H9 (cell line): ENCODE results near the gene MMP24OS. TPM values are rescaled to one million over a fixed set of nuclear protein-coding genes. Genes with fewer than 3 reads are reported as not detected.

Experiments used
- DNase-seq: peaks from one replicate; pipeline ENCODE4 v3.0.0-alpha.2; 2017
- H2AFZ ChIP-seq: one replicate; pipeline ENCODE4 v1.6.1; 2013; ENCODE audit warnings: mild to moderate bottlenecking, low read length, control low read depth, moderate library complexity
- H2AK5ac ChIP-seq: 2 replicates; pipeline ENCODE4 v1.6.1; 2013; ENCODE audit warnings: low read length, control low read depth, mixed read lengths; ENCODE audit not compliant: insufficient read length
- H2BK120ac ChIP-seq: one replicate; pipeline ENCODE4 v1.6.1; 2013; ENCODE audit warnings: low read depth, mild to moderate bottlenecking, low read length, control low read depth, inconsistent platforms; ENCODE audit not compliant: poor library complexity, severe bottlenecking
- H2BK12ac ChIP-seq: 2 replicates; pipeline ENCODE4 v1.6.1; 2013; ENCODE audit warnings: low read length, control low read depth, mixed read lengths, low read depth; ENCODE audit not compliant: insufficient read length
- H2BK15ac ChIP-seq: 2 replicates; pipeline ENCODE4 v1.6.1; 2013; ENCODE audit warnings: low read depth, low read length, control low read depth
- H2BK20ac ChIP-seq: one replicate; pipeline ENCODE4 v1.6.1; 2013; ENCODE audit warnings: low read depth, mild to moderate bottlenecking, low read length, control low read depth, inconsistent platforms; ENCODE audit not compliant: poor library complexity, severe bottlenecking
- H2BK5ac ChIP-seq: 2 replicates; pipeline ENCODE4 v1.6.1; 2013; ENCODE audit warnings: low read length, control low read depth, mixed read lengths; ENCODE audit not compliant: insufficient read length
- H3K14ac ChIP-seq: 2 replicates; pipeline ENCODE4 v1.6.1; 2013; ENCODE audit warnings: low read length, control low read depth; ENCODE audit not compliant: insufficient read depth
- H3K18ac ChIP-seq: 2 replicates; pipeline ENCODE4 v1.6.1; 2013; ENCODE audit warnings: low read depth, mild to moderate bottlenecking, mixed read lengths, low read length, control low read depth; ENCODE audit not compliant: insufficient read length
- H3K23ac ChIP-seq: 2 replicates; pipeline ENCODE4 v1.6.1; 2013; ENCODE audit warnings: low read length, control low read depth, mixed read lengths, low read depth; ENCODE audit not compliant: insufficient read length
- H3K23me2 ChIP-seq: 2 replicates; pipeline ENCODE4 v1.6.1; 2013; ENCODE audit warnings: low read depth, mild to moderate bottlenecking, mixed read lengths, low read length, control low read depth; ENCODE audit not compliant: insufficient read length, poor library complexity, severe bottlenecking
- H3K27ac ChIP-seq: 2 replicates; pipeline ENCODE4 v1.5.1; 2013; ENCODE audit warnings: low read length, control low read depth, mixed read lengths, low read depth; ENCODE audit not compliant: insufficient read length
- H3K27me3 ChIP-seq: 2 replicates; pipeline ENCODE4 v1.6.1; 2013; ENCODE audit warnings: low read length, control low read depth, inconsistent platforms; ENCODE audit not compliant: insufficient read depth
- H3K4ac ChIP-seq: 2 replicates; pipeline ENCODE4 v1.6.1; 2013; ENCODE audit warnings: low read depth, mild to moderate bottlenecking, control low read depth, inconsistent platforms, low read length, moderate library complexity
- H3K4me1 ChIP-seq: 2 replicates; pipeline ENCODE4 v1.6.1; 2013; ENCODE audit warnings: low read length, control low read depth, inconsistent platforms; ENCODE audit not compliant: insufficient read depth
- H3K4me2 ChIP-seq: 2 replicates; pipeline ENCODE4 v1.6.1; 2013; ENCODE audit warnings: low read length, control low read depth, mixed read lengths; ENCODE audit not compliant: insufficient read length, insufficient read depth
- H3K56ac ChIP-seq: 2 replicates; pipeline ENCODE4 v1.6.1; 2013; ENCODE audit warnings: low read depth, mild to moderate bottlenecking, mixed read lengths, low read length, control low read depth; ENCODE audit not compliant: insufficient read length
- H3K79me1 ChIP-seq: 2 replicates; pipeline ENCODE4 v1.6.1; 2013; ENCODE audit warnings: low read depth, mild to moderate bottlenecking, moderate library complexity, low read length, control low read depth, inconsistent platforms; ENCODE audit not compliant: insufficient read depth, poor library complexity, severe bottlenecking
- H3K79me2 ChIP-seq: 2 replicates; pipeline ENCODE4 v1.6.1; 2013; ENCODE audit warnings: low read length, control low read depth, inconsistent platforms; ENCODE audit not compliant: insufficient read depth
- H3K9ac ChIP-seq: 2 replicates; pipeline ENCODE4 v1.6.1; 2013; ENCODE audit warnings: low read length, control low read depth, mixed read lengths; ENCODE audit not compliant: insufficient read length; ENCODE audit errors: extremely low read depth
- H3K9me3 ChIP-seq: one replicate; pipeline ENCODE4 v1.6.1; 2013; ENCODE audit warnings: low read depth, low read length, inconsistent platforms; ENCODE audit not compliant: control insufficient read depth
- H3T11ph ChIP-seq: one replicate; pipeline ENCODE4 v1.6.1; 2013; ENCODE audit warnings: mild to moderate bottlenecking, low read length, control low read depth, inconsistent platforms
- H4K20me1 ChIP-seq: one replicate; pipeline ENCODE4 v1.6.1; 2013; ENCODE audit not compliant: control insufficient read depth, insufficient read length, insufficient read depth
- H4K5ac ChIP-seq: 2 replicates; pipeline ENCODE4 v1.6.1; 2013; ENCODE audit warnings: low read depth, mild to moderate bottlenecking, mixed read lengths, low read length, control low read depth; ENCODE audit not compliant: insufficient read length
- H4K8ac ChIP-seq: replicated peaks from 2 replicates; pipeline ENCODE4 v1.6.1; 2013; ENCODE audit warnings: low read length, control low read depth, mixed read lengths, low read depth; ENCODE audit not compliant: insufficient read length
- H4K91ac ChIP-seq: 2 replicates; pipeline ENCODE4 v1.6.1; 2013; ENCODE audit warnings: low read depth, mild to moderate bottlenecking, moderate library complexity, mixed read lengths, low read length, control low read depth; ENCODE audit not compliant: insufficient read length
- H3K27ac Mint-ChIP-seq, 3 experiments: 2 replicates in 2 of 3; 3 replicates in 1 of 3; pipeline ENCODE4 v1.8.0; 2020 to 2021; ENCODE audit warnings: mixed read lengths in 3 of 3, mild to moderate bottlenecking in 1 of 3, moderate library complexity in 1 of 3
- H3K27me3 Mint-ChIP-seq: 2 replicates; pipeline ENCODE4 v1.8.0; 2021; ENCODE audit warnings: low read depth, mild to moderate bottlenecking, moderate library complexity, mixed read lengths
- H3K36me3 Mint-ChIP-seq, 3 experiments: 2 replicates in 2 of 3; 3 replicates in 1 of 3; pipeline ENCODE4 v1.8.0; 2020 to 2021; ENCODE audit warnings: low read depth in 3 of 3, mixed read lengths in 3 of 3; ENCODE audit not compliant: insufficient read depth in 1 of 3
- H3K4me1 Mint-ChIP-seq, 2 experiments: 2 replicates each; pipeline ENCODE4 v1.8.0; 2020; ENCODE audit warnings: mixed read lengths in 2 of 2
- H3K4me3 Mint-ChIP-seq, 2 experiments: 2 replicates in 1 of 2; 3 replicates in 1 of 2; pipeline ENCODE4 v1.8.0; 2020 to 2021; ENCODE audit warnings: mild to moderate bottlenecking in 2 of 2, mixed read lengths in 2 of 2, moderate library complexity in 1 of 2
- H3K9me3 Mint-ChIP-seq, 2 experiments: 2 replicates in 1 of 2; 3 replicates in 1 of 2; pipeline ENCODE4 v1.8.0; 2020; ENCODE audit warnings: mild to moderate bottlenecking in 2 of 2, mixed read lengths in 2 of 2, moderate library complexity in 1 of 2
- CTCF ChIP-seq: fragments of 200-600 bp; sonication (generic); conservative IDR thresholded peaks from 3 replicates; pipeline ENCODE4 v1.8.0; 2021; ENCODE audit warnings: antibody characterized with exemption, mild to moderate bottlenecking
- WGBS: extraction: QIAGEN DNeasy Blood & Tissue Kit; methylation state at CpG from one replicate; pipeline ENCODE4 v1.1.7; 2013; ENCODE audit warnings: missing lambda C conversion rate, low lambda C conversion rate, mixed read lengths; ENCODE audit not compliant: insufficient read length; ENCODE audit errors: extremely low coverage; 5-methylcytosine and 5-hydroxymethylcytosine counted together
- total RNA-seq: library from RNA; stranded (reverse); gene quantifications from 2 replicates; pipeline ENCODE4 v1.2.1, GENCODE V29; 2021

The MMP24OS gene
- total RNA-seq, 1 experiment from 2014 or later, result 43.8 TPM

DNA sequence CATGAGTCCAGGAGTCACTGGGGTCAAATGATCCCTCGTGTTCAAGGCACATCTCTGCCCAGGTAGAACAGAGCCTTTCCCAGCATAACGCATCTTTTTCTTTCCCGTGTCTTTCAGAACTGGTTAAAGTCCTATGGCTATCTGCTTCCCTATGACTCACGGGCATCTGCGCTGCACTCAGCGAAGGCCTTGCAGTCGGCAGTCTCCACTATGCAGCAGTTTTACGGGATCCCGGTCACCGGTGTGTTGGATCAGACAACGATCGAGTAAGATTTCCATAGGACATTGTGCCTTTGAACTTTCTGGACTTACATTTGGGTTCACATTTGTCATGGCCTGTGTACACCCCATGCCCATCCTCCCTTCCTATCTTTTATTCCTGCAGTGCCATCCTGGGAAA, 31.2 kb downstream of the MMP24OS start:
- H3K36me3 Mint-ChIP-seq, result peaks cover 0 to 28% (median 10%) of the 10 kb centered on the region in 3 experiments; a peak in 3 of 7 replicates
- no peaks in the 10 kb centered on the region for H3K9me3 ChIP-seq
- no peak overlapping the region for H3K56ac ChIP-seq
- H2BK12ac ChIP-seq, result no peak overlapping the region
- H3K27me3 ChIP-seq, result no peaks in the 10 kb centered on the region
- H3T11ph ChIP-seq, result no peak overlapping the region
- DNase-seq, result no peak
- H3K79me1 ChIP-seq, result no peaks in the 10 kb centered on the region
- H3K27ac Mint-ChIP-seq, result peak overlapping the region in 1 of 3 experiments; percentile 32; a peak in 1 of 7 replicates
- no peak overlapping the region for H3K9ac ChIP-seq
- no peak for TF ChIP-seq CTCF
- H3K9me3 Mint-ChIP-seq, result no peaks in the 10 kb centered on the region
- H3K4me1 ChIP-seq, result no peaks in the 10 kb centered on the region; the same call in 1 of the 2 replicates
- no CpG with 5 or more reads among the region's 12 CpGs for WGBS
- no peak overlapping the region for H2BK120ac ChIP-seq
- no peak overlapping the region for H3K4ac ChIP-seq
- no peak overlapping the region for H3K14ac ChIP-seq
- H3K79me2 ChIP-seq, result no peaks in the 10 kb centered on the region
- no peaks in the 10 kb centered on the region for H4K20me1 ChIP-seq
- no peak overlapping the region for H2BK15ac ChIP-seq
- H4K5ac ChIP-seq, result no peak overlapping the region
- peaks cover 13 to 27% of the 10 kb centered on the region in 2 experiments for H3K4me1 Mint-ChIP-seq
- H2AK5ac ChIP-seq, result no peak overlapping the region
- H3K4me2 ChIP-seq, result no peak overlapping the region
- no peak overlapping the region for H3K23ac ChIP-seq
- H4K8ac ChIP-seq, result no peak overlapping the region
- no peak overlapping the region for H4K91ac ChIP-seq
- no peaks in the 10 kb centered on the region for H3K23me2 ChIP-seq
- no peak overlapping the region for H2AFZ ChIP-seq
- no peak overlapping the region for H2BK5ac ChIP-seq
- H3K27ac ChIP-seq, result no peak overlapping the region
- no peak overlapping the region for H3K18ac ChIP-seq
- H3K4me3 Mint-ChIP-seq, result no peak overlapping the region
- no peak overlapping the region for H2BK20ac ChIP-seq
- H3K27me3 Mint-ChIP-seq, result no peaks in the 10 kb centered on the region; the same call in none of the 2 replicates
